ENCODE measurements around the gene KCNA10.

The KCNA10 gene

GRCh38 chr1:110477445-110477957 lies 41.5 kb downstream of the KCNA10 start:
- no peak for DNase-seq (ENCODE audit: low spot score)

DNA sequence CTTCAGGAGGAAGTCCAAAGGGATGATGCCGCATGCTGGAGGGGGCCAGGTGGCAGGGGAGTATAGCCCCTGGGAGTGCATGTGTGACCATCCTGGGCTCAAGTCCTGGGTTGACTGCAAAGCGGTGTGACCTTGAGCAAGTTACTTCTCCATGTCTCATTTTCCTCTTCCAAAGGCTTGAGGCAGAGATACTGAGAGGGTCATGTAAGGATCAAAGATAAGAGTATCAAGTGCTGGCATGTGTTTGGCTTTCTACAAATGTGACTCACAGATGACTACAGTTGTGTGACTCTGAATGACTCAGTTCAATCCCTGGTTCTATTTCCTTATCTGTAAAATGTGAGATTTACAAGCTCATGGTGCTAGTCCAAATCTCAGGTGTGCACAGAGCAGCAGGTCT lies 41.9 kb downstream of the KCNA10 start:
- DNase-seq (ENCODE audit: low spot score): no peak

GRCh38 chr1:110476028-110476765 lies 42.8 kb downstream of the KCNA10 start:
- DNase-seq (ENCODE audit: low spot score): no peak

- no peak for DNase-seq (ENCODE audit: low spot score)
These were observed 43.5 kb downstream of the KCNA10 start for GRCh38 chr1:110475362-110476027.

DNA sequence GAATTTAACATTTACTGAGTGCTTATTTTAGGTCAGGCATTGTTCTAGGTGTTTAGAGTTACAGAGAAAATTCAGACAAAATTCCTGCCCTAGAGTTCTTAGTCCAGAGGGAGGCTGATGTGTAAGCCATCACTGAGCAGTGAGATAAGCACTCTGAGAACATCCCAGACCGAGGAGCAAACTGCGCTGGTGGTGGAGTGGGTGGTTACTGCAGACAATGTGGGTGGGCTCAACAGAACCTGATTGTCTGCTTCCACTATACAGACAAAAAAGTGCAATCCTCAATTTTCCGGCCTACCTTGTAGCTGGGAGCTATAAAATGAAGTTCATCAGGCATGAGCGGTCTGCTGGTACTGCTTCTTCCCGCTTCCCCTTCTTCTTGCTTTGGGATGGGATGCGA lies 44.5 kb downstream of the KCNA10 start:
- DNase-seq (ENCODE audit: low spot score): no peak

DNA sequence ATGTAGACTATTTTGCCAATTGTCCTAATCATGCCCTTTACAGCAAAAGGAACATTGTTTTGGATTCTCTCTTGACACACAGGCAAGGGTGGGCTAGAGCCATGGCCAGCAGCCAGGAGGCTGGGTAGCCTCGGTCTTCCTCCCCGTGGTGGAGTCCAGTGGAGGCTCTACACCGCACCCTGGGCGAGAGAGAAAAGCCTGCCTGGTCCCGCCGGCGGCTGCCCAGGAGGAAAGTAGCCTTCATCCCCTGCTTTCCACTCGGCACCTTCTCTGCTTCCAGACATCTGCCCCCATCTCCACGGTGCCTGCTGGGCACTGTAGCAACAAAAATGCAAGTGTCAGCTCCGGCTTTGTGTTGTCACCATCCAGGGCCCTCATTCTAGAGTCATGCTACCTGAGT lies 46.4 kb downstream of the KCNA10 start:
- DNase-seq (ENCODE audit: low spot score): no peak

GRCh38 chr1:110471131-110471530 lies 47.8 kb downstream of the KCNA10 start:
- no peak for DNase-seq (ENCODE audit: low spot score)

All from CD4-positive, alpha-beta T cell treated with Interleukin-2 at 100 ng/mL for 4 hours (primary cell).